Measurements from ENCODE around the gene NOS1. TPM values are rescaled to one million over a fixed set of nuclear protein-coding genes. Genes with fewer than 3 reads are reported as not detected.

NOS1 gene
- total and polyA plus RNA-seq, 2 of the 8 experiments (the other 6 are each of a cell fraction or from before 2014, with no cell fraction given): 1.5 to 2.0 TPM

DNA sequence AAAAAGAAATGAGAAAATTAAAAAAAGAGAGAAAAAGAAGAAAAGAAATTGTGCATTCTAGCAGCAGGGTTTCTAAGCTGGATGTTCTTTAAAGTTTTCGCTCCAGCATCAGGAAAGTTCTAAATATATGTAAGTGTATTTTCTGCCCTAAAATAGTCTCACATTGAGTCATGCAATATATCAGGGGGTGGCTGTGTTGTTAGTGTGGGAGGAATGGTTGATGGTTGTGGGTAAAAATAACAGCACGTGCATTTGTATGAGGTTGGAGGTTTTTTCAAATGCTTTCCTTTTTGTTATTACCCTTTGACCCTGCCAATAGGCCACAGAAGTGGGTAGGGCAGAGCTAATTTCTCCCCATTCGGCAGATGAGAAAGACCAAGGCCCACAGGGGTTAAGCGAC is 106.0 kb downstream of the NOS1 start:
- H2BK5ac ChIP-seq (ENCODE audit: low read depth, low read length): no peak overlapping the region
- H2BK20ac ChIP-seq (ENCODE audit: low read length): no peak overlapping the region
- H4K20me1 ChIP-seq (replicated peaks in 1 of 2; ENCODE audit: control insufficient read depth in 1 of 2, insufficient read depth in 2 of 2, low read length in 2 of 2): no peaks in the 10 kb centered on the region
- H3K9me3 ChIP-seq (ENCODE audit: insufficient read depth in 2 of 2, low read depth in 1 of 2, low read length in 1 of 2): no peaks in the 10 kb centered on the region; a peak in 1 of 4 replicates
- no peak overlapping the region for H4K8ac ChIP-seq (ENCODE audit: extremely low read depth, insufficient read depth, low read length)
- no peak overlapping the region for H2BK120ac ChIP-seq (replicated peaks; ENCODE audit: low read depth, low read length)
- H2AFZ ChIP-seq (ENCODE audit: low read length): no peak overlapping the region
- H3K56ac ChIP-seq (replicated peaks; ENCODE audit: insufficient read length, low read depth, low read length): no peak overlapping the region
- no peak overlapping the region for H3K4ac ChIP-seq (replicated peaks; ENCODE audit: insufficient read length, low read depth, low read length)
- H3K14ac ChIP-seq (ENCODE audit: insufficient read length): no peak overlapping the region
- FAIRE-seq (no peak), DNase-seq (ENCODE audit: low read depth in 1 of 2, low spot score in 2 of 2) (no peak)
- no peaks in the 10 kb centered on the region for H3K79me2 ChIP-seq (ENCODE audit: control insufficient read depth in 1 of 2, insufficient read depth in 2 of 2, low read length in 2 of 2)
- H4K5ac ChIP-seq (ENCODE audit: insufficient read length, low read depth, low read length): no peak overlapping the region
- no peak overlapping the region for H2BK12ac ChIP-seq (ENCODE audit: low read depth, low read length)
- no peak overlapping the region for H3K9ac ChIP-seq (replicated peaks in 1 of 4; ENCODE audit: extremely low read depth in 1 of 4, low read depth in 3 of 4, low read length in 3 of 4)
- H3K4me2 ChIP-seq (ENCODE audit: insufficient read depth in 1 of 2, low read depth in 2 of 2, low read length in 2 of 2): no peak overlapping the region
- no peaks in the 10 kb centered on the region for H3K27me3 ChIP-seq (replicated peaks in 1 of 4; ENCODE audit: control insufficient read depth in 3 of 4, extremely low read depth in 1 of 4, insufficient read depth in 3 of 4, low read length in 3 of 4)
- no peak overlapping the region for H4K91ac ChIP-seq (replicated peaks; ENCODE audit: insufficient read length, low read length)
- no peak overlapping the region for H2AK5ac ChIP-seq (ENCODE audit: low read depth, low read length)
- H2BK15ac ChIP-seq (ENCODE audit: low read length): no peak overlapping the region
- ChIA-PET CTCF (ENCODE audit: partially characterized antibody) (interaction anchor here (0.7 to 1.8 kb wide), 2 partner anchors 15 to 22 kb away, joined by 3 to 4 read pairs; no protein-coding TSS in a partner anchor), POLR2A (ENCODE audit: partially characterized antibody) (no interaction called here)
- no peak overlapping the region for H3K27ac ChIP-seq (ENCODE audit: low read depth, low read length)
- 84% methylated on average over 4 of the region's 4 CpGs; no CpG with 5 or more reads in 1 of the 2 experiments for WGBS, 2 experiments (ENCODE audit: extremely low coverage in 1 of 2, insufficient coverage in 1 of 2, insufficient read length in 1 of 2, insufficient replicate concordance in 2 of 2, low coverage in 1 of 2, low lambda C conversion rate in 2 of 2, missing lambda C conversion rate in 1 of 2)
- no peaks in the 10 kb centered on the region for H3K79me1 ChIP-seq (ENCODE audit: low read depth, low read length)
- no peak overlapping the region for H3K23ac ChIP-seq (ENCODE audit: insufficient read length)
- no peak overlapping the region for H3K4me3 ChIP-seq (ENCODE audit: extremely low read depth in 1 of 4, insufficient read depth in 2 of 4, low read depth in 3 of 4, low read length in 4 of 4)
- H3K4me1 ChIP-seq (replicated peaks in 1 of 4; ENCODE audit: control insufficient read depth in 3 of 4, insufficient read depth in 4 of 4, low read length in 3 of 4): no peaks in the 10 kb centered on the region
- H3K23me2 ChIP-seq (ENCODE audit: low read depth, low read length): no peaks in the 10 kb centered on the region
- H3K36me3 ChIP-seq (ENCODE audit: control insufficient read depth in 2 of 4, insufficient read depth in 4 of 4, low read length in 3 of 4): no peaks in the 10 kb centered on the region
- no peak overlapping the region for H3K18ac ChIP-seq (ENCODE audit: extremely low read depth, low read length)
- TF ChIP-seq RAD21 (IDR thresholded peaks at IDR 0.05 in 1 of 2, conservative IDR thresholded peaks at IDR 0.05 in 1 of 2; ENCODE audit: low read depth in 2 of 2, low read length in 2 of 2): no peak

All from H1 (cell line).